NT2/D1 (cell line): ENCODE data around the gene SCAMP2.

Source experiments
- SUZ12 ChIP-seq: IDR thresholded peaks from 2 replicates; pipeline ENCODE4 v1.6.1; 2011; ENCODE audit not compliant: insufficient read length, insufficient read depth; ENCODE audit errors: extremely low read depth
- YY1 ChIP-seq: IDR thresholded peaks from 2 replicates; pipeline ENCODE4 v1.6.1; 2011; ENCODE audit not compliant: insufficient read length, insufficient read depth
- ZNF274 ChIP-seq: IDR thresholded peaks from 2 replicates; pipeline ENCODE4 v1.6.1; 2011; ENCODE audit warnings: mild to moderate bottlenecking, low read depth, low read length

- TF ChIP-seq SUZ12 (no peak), ZNF274 (no peak), YY1 (no peak)
Measured at GRCh38 chr15:74807282-74807681, 65.9 kb downstream of the SCAMP2 start.
